ENCODE data around the gene GRIPAP1.

The GRIPAP1 gene

DNA sequence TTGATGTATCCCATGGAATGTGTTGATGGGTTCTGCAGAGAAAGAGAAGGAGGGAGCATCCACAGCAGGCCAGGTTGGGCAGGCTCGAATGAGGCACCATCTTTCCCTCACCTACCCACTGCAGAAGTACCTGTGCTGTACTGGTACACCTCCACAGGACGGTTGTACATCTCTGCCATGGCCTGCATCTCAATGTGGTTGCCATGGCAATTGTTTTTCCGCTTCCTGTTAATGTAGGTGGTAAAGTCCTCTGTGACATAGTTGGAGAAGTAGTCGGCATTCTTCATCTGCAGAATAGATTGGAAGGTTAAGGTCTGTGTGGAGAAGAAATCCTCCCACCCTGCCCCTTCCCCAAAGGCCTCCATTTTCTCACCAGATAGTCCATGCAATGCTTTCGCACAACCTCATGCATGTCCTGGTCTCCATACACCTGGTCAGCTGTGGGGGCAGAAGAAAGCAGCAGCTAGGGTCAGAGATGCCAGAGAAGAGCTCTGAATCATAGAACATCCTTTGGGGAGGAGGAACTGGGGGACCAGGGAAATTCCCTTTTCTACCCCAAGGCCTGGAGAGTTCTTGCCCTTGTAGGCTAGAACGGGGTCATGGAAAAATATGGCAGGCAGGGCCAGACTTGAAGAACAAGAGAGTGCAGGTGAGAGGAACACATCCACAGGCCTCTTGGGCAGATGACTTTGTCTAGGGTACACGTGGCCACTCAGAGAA, 67.3 kb downstream of the GRIPAP1 start:
- no peak for DNase-seq (ENCODE audit: low spot score)
- TF ChIP-seq, protein P1, sequence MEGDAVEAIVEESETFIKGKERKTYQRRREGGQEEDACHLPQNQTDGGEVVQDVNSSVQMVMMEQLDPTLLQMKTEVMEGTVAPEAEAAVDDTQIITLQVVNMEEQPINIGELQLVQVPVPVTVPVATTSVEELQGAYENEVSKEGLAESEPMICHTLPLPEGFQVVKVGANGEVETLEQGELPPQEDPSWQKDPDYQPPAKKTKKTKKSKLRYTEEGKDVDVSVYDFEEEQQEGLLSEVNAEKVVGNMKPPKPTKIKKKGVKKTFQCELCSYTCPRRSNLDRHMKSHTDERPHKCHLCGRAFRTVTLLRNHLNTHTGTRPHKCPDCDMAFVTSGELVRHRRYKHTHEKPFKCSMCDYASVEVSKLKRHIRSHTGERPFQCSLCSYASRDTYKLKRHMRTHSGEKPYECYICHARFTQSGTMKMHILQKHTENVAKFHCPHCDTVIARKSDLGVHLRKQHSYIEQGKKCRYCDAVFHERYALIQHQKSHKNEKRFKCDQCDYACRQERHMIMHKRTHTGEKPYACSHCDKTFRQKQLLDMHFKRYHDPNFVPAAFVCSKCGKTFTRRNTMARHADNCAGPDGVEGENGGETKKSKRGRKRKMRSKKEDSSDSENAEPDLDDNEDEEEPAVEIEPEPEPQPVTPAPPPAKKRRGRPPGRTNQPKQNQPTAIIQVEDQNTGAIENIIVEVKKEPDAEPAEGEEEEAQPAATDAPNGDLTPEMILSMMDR (IDR thresholded peaks at IDR 0.05; ENCODE audit: borderline replicate concordance, control extremely low read depth, extremely low read depth, insufficient read depth, missing control alignments) = no peak
- in situ Hi-C loops (cut with MboI; ENCODE audit: low sequenced_read_pairs, unreplicated experiment) = no loop called here

DNA sequence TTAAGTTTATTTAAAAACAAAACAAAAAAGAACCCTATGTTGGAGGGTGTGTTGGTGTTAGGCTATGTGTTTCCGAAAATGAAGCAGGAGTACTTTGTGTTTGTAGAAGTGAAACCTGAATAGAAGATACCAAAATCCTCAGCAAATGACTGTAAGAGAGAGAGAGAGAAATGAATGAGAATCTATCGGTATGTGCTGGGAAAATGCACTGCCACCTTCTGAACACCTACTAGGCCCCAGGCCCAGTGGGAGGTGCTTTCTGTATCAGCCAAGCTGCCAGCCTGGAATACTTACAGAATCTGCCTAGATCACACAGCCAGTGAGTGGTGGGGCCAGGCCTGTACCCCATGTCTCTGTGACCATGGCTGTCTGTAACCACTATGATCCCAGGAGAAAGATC, 68.3 kb downstream of the GRIPAP1 start:
- TF ChIP-seq, protein P1 (IDR thresholded peaks at IDR 0.05; ENCODE audit: borderline replicate concordance, control extremely low read depth, extremely low read depth, insufficient read depth, missing control alignments) = no peak
- DNase-seq (ENCODE audit: low spot score) = no peak
- in situ Hi-C loops (cut with MboI; ENCODE audit: low sequenced_read_pairs, unreplicated experiment) = no loop called here

DNA sequence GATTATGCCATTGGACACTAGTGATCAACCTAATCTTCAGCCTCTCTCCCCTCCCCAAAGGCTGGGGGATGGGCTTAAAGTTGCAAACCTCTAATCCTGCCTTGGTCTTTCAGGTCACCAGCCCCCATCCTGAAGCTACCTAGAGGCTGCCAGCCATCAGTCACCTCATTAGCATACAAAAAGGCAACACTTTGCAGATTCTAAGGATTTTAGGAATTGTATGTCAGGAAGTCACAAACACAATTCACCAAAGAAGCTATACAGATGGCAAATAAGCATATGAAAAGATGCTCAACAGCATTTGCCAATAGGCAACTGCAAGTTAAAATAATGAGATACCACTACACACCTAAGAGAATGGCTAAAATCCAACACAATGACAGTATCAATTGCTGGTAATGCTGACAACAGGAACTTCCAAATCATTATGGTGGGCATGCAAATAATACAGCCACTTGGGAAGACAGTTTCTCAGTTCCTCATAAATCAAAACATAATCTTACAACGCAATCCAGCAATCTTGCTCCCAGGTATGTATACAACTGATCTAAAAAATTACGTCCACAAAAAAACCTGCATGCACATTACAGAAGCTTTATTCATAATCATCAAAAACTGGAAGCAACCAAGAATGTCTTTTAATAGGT, 74.2 kb downstream of the GRIPAP1 start:
- in situ Hi-C loops (cut with MboI; ENCODE audit: low sequenced_read_pairs, unreplicated experiment) = no loop called here
- TF ChIP-seq, protein P1 (IDR thresholded peaks at IDR 0.05; ENCODE audit: borderline replicate concordance, control extremely low read depth, extremely low read depth, insufficient read depth, missing control alignments) = no peak
- no peak for DNase-seq (ENCODE audit: low spot score)

DNA sequence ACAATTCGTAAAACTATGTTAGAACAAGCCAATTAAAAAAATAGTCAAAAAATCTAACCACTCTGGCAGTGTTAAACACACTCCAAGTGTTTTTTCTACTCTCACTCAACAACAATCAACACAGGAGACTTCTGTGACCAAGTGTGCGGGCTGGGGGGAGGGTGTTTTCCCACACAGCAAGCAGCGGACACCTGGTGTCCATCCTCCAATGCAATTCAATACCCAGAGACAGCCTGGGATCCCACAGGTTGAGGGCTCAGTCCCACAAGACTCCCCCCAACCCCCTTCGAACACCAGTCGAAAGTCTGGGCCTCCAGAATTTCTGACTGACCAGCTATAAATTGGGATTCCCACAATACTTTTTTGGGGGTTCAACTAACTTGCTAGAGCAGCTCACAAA, 74.9 kb downstream of the GRIPAP1 start:
- DNase-seq (ENCODE audit: low spot score) = no peak
- TF ChIP-seq, protein P1 (IDR thresholded peaks at IDR 0.05; ENCODE audit: borderline replicate concordance, control extremely low read depth, extremely low read depth, insufficient read depth, missing control alignments) = no peak
- in situ Hi-C loops (cut with MboI; ENCODE audit: low sequenced_read_pairs, unreplicated experiment) = no loop called here

DNA sequence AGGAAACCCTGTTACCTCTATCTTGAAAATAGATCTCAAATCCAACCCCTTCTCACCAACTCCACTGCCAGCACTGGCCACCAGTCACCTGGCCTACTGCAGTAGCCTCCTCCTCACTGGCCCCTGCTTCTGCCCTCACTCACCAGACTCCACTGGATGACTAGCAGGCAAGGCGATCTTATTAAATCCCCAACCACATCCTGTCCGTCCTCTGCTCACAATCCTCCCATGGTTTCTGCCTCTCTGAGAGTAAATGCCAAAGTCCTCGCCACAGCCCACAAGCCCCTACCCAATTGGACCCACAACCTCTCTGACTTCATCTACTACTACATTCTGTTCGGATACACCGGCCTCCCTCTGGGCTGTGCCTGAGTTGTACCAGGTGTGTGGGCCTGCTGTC, 77.8 kb downstream of the GRIPAP1 start:
- no peak for DNase-seq (ENCODE audit: low spot score)
- TF ChIP-seq, protein P1 (IDR thresholded peaks at IDR 0.05; ENCODE audit: borderline replicate concordance, control extremely low read depth, extremely low read depth, insufficient read depth, missing control alignments) = no peak
- in situ Hi-C loops (cut with MboI; ENCODE audit: low sequenced_read_pairs, unreplicated experiment) = no loop called here

DNA sequence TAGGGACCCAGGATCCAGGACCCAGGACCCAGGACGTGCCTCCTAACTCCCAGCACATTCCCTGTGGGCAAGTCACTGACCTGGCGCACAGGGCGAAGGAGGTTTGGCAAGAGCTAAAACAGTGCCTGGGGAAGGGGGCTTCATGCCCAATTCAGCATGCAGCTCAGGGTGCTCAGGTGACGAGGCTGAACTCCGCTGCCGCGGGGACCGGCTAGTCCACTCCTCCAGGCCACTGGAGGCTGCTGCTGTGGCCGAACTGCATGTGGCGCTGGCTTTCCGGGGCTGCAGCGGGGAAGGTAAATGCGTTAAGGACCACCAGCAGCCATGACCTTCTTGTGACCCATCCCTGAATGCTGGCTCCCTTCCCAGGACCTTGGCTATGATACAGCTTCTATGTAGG, 78.3 kb downstream of the GRIPAP1 start:
- no peak for DNase-seq (ENCODE audit: low spot score)
- in situ Hi-C loops (cut with MboI; ENCODE audit: low sequenced_read_pairs, unreplicated experiment) = no loop called here
- TF ChIP-seq, protein P1 (IDR thresholded peaks at IDR 0.05; ENCODE audit: borderline replicate concordance, control extremely low read depth, extremely low read depth, insufficient read depth, missing control alignments) = no peak
